ENCODE data around the gene GARIN1A.

DNA sequence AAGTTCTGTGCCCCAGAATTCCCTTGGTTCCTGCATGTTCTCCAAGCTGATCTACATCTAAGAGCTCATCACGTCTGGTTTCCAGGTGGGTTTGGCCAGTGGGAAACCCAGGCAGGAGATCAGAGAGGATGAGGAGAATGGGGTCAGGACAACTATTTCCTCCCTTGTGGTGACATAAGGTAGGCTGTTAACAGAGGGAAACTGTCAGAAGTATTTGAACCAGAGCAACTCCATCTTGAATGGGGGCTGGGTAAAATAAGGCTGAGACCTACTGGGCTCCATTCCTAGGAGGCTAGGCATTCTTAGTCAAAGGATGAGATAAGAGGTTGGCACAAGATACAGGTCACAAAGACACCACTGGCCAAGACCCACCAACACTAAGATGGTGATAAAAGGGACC is 19.1 kb downstream of the GARIN1A start:
- TF ChIP-seq POLR2A (IDR thresholded peaks at IDR 0.05; ENCODE audit: low read depth, low read length) (no peak), POLR2AphosphoS5 (IDR thresholded peaks at IDR 0.05; ENCODE audit: low read depth, low read length) (no peak)
